ENCODE data around the gene KCNE4. TPM values are rescaled to one million over a fixed set of nuclear protein-coding genes. Genes with fewer than 3 reads are reported as not detected.
A peak's percentile ranks its signal among the peaks of the same experiment; 100 is the strongest.

KCNE4 gene, protein sequence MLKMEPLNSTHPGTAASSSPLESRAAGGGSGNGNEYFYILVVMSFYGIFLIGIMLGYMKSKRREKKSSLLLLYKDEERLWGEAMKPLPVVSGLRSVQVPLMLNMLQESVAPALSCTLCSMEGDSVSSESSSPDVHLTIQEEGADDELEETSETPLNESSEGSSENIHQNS
- polyA plus RNA-seq (2012; rRNA removed): 0.19 and 0.20 TPM in 2 replicates
- 0.24 and 0.27 TPM in 2 replicates for polyA plus RNA-seq (2012; cell fraction: cytosol; rRNA removed)
- 0.18 and 0.29 TPM in 2 replicates for polyA plus RNA-seq (2012; cell fraction: nucleus; rRNA removed)

DNA sequence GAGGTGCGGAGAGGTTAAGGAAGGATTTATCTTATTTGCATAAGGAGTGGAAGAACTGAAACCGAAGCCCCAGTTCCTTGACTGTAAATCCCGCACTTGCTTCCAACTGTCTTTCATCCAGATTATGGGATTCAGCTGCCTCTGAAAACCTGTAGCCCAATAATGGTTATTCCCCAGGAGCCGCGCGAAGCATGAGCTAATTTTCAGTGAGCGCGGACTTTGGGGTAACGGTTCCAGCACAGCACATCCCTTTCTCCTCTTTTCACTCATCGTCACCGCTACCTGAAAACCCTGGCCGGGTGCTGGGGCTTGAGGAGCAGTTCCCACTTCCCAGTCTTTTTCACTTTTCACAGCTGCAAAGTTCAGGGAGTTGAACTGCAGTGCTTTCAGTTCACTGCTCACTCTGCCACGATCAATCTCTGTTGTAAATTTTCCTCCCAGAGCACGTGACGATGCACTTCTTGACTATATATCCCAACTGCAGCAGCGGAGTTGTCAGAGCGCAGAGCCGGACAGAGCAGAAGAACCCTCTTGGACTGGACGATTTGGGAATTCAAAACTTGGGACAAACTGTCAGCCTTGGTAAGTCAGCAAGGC, at the start of gene KCNE4:
Gene KCNE4, plus strand, starts transcription at position 498 of the 597 bp plus-strand sequence. CDS start 641 bp downstream, outside the sequence.
- Histone ChIP-seq H2AFZ (ENCODE audit: low read depth) (no peak within 1 kb of the TSS), H3K9ac (no peak within 1 kb of the TSS), H3K4me3 (ENCODE audit: low read depth in 2 of 2, low read length in 1 of 2) (no peak within 1 kb of the TSS), H3K4me2 (no peak within 1 kb of the TSS), H3K27ac (ENCODE audit: low read depth in 2 of 2, low read length in 1 of 2) (peak within 1 kb of the TSS in 1 of 2 experiments; percentile 21; a peak in 1 of 4 replicates), H3K79me2 (ENCODE audit: insufficient read depth) (no peaks in the 10 kb centered on the region), H3K9me2 (no peaks in the 10 kb centered on the region), H3F3A (replicated peaks; ENCODE audit: insufficient read depth) (peaks cover 45% of the 10 kb centered on the region), H3K4me1 (ENCODE audit: control insufficient read depth in 1 of 2, insufficient read depth in 2 of 2, low read depth in 1 of 2, low read length in 1 of 2) (peaks cover 28 to 43% of the 10 kb centered on the region in 2 experiments), H4K20me1 (ENCODE audit: insufficient read depth) (no peaks in the 10 kb centered on the region), H3K36me3 (replicated peaks in 1 of 2; ENCODE audit: control insufficient read depth in 1 of 2, insufficient read depth in 2 of 2, low read length in 1 of 2) (no peaks in the 10 kb centered on the region), H3K27me3 (ENCODE audit: insufficient read depth) (no peaks in the 10 kb centered on the region), H3K9me3 (no peaks in the 10 kb centered on the region)
- POLR2A ChIA-PET: no interaction called here
- 95% methylated on average over 19 of the region's 19 CpGs for WGBS (ENCODE audit: low lambda C conversion rate)
- CTCF ChIA-PET: no interaction called here
- TF ChIP-seq SMC3 (IDR thresholded peaks at IDR 0.05; ENCODE audit: low read depth, low read length): no peak
- TF ChIP-seq, protein P1, sequence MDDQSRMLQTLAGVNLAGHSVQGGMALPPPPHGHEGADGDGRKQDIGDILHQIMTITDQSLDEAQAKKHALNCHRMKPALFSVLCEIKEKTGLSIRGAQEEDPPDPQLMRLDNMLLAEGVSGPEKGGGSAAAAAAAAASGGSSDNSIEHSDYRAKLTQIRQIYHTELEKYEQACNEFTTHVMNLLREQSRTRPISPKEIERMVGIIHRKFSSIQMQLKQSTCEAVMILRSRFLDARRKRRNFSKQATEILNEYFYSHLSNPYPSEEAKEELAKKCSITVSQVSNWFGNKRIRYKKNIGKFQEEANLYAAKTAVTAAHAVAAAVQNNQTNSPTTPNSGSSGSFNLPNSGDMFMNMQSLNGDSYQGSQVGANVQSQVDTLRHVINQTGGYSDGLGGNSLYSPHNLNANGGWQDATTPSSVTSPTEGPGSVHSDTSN (IDR thresholded peaks at IDR 0.05): no peak
- TF ChIP-seq CHD2 (IDR thresholded peaks at IDR 0.05; ENCODE audit: low read length, partially characterized antibody): no peak
- TF ChIP-seq FOXJ3 (CRISPR knock-in tag; IDR thresholded peaks at IDR 0.05): no peak
- DNase-seq: no peak

DNA sequence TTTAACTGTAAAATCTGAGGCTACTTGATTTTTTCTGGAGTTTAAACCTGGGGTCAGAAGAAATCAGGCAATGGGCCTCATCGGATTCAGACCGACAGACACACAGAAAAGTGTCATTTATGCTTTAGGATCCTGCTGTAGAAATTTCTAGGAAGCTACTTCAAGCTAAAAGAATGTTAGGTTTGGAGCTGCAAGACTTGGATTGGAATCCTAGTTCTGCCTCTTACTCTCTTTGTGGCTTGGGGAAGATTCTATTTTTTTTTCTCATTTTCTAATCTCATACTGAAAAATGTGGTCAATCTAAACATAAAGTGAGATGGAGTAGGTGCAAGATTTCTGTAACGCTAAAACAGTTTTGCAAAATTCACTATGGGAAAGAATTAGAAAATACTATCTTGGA, 48.8 kb upstream of the KCNE4 start:
- Histone ChIP-seq H3K4me2 (no peak overlapping the region), H3K36me3 (replicated peaks in 1 of 2; ENCODE audit: control insufficient read depth in 1 of 2, insufficient read depth in 2 of 2, low read length in 1 of 2) (no peaks in the 10 kb centered on the region), H3K27me3 (ENCODE audit: insufficient read depth) (no peaks in the 10 kb centered on the region), H3K27ac (ENCODE audit: low read depth in 2 of 2, low read length in 1 of 2) (peak overlapping the region in 1 of 2 experiments; percentile 29; a peak in 2 of 4 replicates), H3F3A (replicated peaks; ENCODE audit: insufficient read depth) (peaks cover 4% of the 10 kb centered on the region), H3K9me3 (peaks cover 3% of the 10 kb centered on the region; the same call in 1 of the 2 replicates), H4K20me1 (ENCODE audit: insufficient read depth) (no peaks in the 10 kb centered on the region), H3K4me3 (ENCODE audit: low read depth in 2 of 2, low read length in 1 of 2) (no peak overlapping the region), H3K4me1 (ENCODE audit: control insufficient read depth in 1 of 2, insufficient read depth in 2 of 2, low read depth in 1 of 2, low read length in 1 of 2) (peaks cover 0 to 3% of the 10 kb centered on the region in 2 experiments; a peak in 1 of 4 replicates), H3K79me2 (ENCODE audit: insufficient read depth) (no peaks in the 10 kb centered on the region), H3K9me2 (no peaks in the 10 kb centered on the region), H2AFZ (ENCODE audit: low read depth) (peak overlapping the region; percentile 27; the same call in 1 of the 2 replicates), H3K9ac (no peak overlapping the region)
- no peak for TF ChIP-seq NFIC (IDR thresholded peaks at IDR 0.05; ENCODE audit: borderline replicate concordance)
- TF ChIP-seq MXI1 (IDR thresholded peaks at IDR 0.05; ENCODE audit: low read depth, low read length): no peak
- no peak for TF ChIP-seq POLR2AphosphoS5 (IDR thresholded peaks at IDR 0.05; ENCODE audit: low read depth, low read length)
- TF ChIP-seq RAD21 (IDR thresholded peaks at IDR 0.05; ENCODE audit: low read length): no peak
- TF ChIP-seq, protein P2, sequence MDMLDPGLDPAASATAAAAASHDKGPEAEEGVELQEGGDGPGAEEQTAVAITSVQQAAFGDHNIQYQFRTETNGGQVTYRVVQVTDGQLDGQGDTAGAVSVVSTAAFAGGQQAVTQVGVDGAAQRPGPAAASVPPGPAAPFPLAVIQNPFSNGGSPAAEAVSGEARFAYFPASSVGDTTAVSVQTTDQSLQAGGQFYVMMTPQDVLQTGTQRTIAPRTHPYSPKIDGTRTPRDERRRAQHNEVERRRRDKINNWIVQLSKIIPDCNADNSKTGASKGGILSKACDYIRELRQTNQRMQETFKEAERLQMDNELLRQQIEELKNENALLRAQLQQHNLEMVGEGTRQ (IDR thresholded peaks at IDR 0.05; ENCODE audit: borderline replicate concordance, low read depth, low read length): no peak
- TF ChIP-seq GATA2 (CRISPR knock-in tag; IDR thresholded peaks at IDR 0.05): no peak
- no peak for DNase-seq
- WGBS (ENCODE audit: low lambda C conversion rate): 96% methylated on average over 3 of the region's 3 CpGs
- POLR2A ChIA-PET: no interaction called here
- CTCF ChIA-PET: no interaction called here

Data from SK-N-SH (cell line).